GM21737 (cell line): ENCODE results near the gene ASIC2.

Experiments
- ATAC-seq: cut with Tn5 transposase; IDR thresholded peaks from one replicate; pipeline ENCODE4 v1.9.1; 2021; ENCODE audit warnings: mild to moderate bottlenecking, moderate library complexity; ENCODE audit not compliant: unreplicated experiment

Gene ASIC2

DNA sequence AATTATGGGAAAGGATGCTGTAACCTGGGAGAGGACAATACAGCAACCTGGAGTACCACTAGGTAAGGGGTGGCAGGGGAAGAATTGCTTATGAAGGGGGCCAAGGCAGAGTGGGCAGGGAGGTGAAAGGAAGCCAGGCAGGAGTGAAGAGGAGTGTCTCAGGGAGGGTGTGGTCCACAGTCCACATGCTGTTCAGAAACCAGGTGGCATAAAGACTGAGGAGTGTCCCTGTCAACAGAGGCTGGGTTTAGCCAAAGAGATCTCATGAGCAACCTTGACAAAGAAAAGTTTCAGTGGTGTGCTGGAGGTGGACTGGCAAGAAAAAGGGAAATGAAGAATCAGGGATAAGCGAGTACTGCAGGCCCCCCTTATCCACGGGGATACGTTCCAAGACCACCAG, 213.0 kb downstream of the ASIC2 start:
- ATAC-seq: no peak

DNA sequence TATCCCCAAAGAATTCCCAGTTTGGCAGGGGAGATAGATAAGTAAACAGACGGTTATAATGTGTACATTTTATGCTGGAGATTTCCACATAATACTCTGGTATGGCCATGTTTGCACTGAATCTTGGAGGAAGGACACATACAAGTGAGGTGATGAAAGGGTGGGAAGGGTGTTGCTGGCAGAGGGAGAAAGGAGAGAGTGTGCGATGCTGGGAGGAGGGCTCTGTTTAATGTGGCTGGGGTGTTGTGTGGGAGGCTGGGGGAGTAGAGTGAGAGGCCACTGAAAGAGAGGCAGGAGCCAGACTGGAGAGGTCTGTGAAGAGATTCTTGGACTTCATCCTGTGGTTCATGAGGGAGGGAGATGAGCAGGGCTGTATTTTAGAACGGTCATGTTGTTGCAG, 213.9 kb downstream of the ASIC2 start:
- ATAC-seq: no peak

DNA sequence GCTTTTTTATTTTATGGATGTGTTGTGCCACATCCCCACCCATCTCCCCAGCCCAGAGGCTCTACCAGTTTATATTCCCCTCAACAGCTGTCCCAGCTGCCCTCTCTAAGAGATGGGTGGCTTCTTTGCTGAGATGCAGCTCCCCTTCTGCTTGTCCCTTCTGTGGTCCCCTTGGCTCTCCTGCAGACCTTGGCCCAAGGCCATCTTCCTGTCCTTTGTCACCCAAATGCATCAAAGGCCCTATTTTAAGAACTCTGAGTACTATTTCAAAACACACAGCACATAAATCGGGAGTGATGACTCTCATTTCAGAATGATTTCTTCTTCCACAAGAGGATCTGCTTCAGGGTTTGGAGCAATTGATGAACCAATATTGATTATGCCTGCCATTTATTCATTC, 216.1 kb downstream of the ASIC2 start:
- ATAC-seq: no peak

DNA sequence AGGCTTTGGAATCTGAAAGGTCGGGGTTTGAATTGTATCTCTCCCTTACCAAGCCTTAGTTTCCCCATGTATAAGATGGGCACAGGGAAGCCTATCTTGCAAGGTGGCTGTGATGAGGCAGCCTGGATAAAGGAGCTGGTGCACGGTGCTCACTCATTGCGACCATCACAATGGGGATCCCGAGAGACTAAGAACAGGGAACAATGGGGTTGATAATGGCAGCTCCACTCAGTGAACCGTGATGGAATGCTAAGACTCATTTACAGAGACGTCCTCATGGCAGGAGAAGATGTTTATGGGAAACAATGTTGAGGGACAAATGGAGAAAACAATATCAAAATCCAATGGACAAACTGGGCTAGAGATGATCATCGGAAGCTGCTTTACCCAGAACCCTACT, 219.7 kb downstream of the ASIC2 start:
- no peak for ATAC-seq

DNA sequence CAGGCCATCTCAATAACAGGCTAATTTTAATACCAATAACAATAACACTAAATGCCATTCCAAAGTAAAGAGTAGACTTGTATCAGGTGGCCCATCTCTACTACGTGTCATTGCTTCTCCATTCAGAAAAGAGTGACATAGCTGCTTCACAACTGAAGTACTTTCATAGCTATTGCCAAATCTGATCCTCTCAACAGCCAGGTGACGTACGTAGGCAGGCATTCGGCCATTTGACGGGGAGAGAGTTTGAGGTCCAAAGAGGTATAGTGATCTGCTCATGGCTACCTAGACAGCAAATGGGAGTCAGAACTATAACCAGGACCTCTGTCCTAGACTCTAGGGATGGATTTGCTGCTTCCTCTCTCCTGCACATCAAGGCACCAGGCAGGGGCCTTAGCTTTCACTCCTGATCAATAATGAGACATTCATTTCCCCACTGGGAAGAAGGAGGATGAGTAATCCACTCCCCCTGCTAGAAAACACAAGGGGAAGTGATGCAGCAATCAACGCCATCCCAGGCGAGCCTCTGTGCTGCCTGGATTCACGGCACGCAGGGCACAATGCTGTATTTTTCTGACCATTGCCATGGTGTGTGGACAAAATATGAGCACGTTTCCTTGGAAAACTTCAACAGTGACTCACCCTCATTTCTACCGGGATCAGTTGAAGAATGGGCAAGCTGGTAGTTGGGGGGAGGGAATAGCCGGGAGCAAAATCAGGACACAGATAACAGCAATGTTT, 220.5 kb downstream of the ASIC2 start:
- ATAC-seq: no peak

DNA sequence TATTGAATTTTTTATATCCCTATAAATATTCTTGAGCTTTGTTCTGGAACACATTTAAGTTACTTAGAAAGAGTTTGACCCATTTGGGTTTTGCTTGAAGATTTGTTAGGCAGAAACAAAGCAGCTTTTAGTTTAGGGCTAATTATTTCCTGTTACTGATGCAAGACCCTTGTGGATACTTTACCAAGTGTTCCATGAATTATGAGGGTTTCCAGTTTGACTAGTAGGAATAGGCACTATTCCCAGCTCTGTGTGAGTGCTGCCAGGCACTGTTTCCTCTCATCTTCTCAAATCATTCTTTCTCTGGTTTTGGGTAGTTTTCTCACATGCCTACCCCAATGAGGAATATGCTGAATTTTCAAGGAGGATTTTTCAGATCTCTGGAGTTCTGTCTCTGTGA, 221.4 kb downstream of the ASIC2 start:
- no peak for ATAC-seq

DNA sequence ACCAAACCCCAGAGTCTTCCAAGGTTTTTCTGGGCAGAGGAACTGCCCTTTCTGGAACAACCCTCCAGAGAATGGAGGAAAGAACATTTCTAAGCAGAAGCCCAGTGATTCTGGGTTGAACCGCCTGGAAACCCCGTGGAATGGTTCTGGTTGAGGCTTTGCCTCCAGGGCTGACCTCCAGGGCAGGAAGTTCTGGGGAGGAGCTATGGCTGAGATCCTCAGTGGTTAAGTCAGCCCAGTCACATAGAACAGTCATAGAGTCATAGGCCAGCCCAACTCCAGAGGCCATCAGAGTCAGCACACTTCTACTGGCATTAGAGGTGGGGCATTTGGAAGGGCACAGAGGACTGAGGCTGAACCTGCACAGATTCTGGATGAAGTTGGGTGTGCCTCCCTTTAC, 235.5 kb downstream of the ASIC2 start:
- ATAC-seq: no peak

DNA sequence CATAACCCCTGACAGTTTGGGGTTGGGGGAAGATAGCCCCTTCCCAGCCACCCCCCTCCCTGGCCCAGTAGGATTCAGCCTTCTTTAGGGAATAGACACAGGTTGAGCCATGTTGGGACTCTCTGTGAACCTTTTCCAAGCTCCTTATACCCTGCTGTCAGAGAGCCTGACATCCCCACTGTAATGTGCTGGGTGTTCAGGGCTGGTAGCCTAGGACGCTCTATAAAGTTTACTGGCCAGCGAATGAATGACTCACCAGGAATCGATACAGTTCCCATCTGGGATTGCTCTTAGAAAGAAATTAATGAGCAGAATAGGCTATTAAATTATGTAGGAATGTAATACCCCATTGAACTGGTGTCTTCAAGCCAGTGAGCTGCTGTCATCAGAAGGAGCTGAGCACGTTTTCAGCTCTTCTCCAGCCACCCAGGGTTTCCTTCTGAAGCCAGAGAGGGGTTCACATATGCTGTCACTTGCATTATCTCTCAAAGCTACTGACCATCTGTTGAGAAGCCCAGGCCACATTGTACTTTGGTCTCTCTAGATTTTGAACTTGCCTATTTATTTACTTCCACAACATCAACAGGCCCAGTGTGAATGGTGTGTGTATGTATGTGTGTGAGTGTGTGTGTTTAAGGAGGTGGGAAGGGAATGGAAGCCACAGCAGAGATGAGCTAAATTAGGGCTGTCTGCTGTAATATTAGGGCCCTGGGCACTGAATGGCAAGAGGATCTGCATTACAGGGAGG, 236.5 kb downstream of the ASIC2 start:
- no peak for ATAC-seq

DNA sequence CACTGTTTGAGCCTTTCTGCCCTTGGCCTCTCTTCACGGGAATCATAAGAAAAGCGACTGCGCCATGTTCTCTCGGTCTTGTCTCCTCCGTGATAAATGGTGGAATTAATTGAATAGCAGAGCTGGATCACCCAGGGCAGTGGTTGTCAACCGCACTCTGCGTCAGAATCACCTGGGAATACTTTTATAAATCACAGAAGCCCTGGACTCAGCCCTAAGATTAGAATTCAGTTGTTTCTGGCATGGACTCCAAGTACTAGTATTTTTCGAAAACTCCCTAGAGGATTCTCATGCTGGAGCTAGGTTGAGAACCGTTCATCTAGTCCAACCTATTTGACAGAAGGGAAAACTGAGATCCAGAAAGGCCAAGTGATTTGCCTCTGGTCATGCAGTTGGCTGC, 237.3 kb downstream of the ASIC2 start:
- no peak for ATAC-seq

DNA sequence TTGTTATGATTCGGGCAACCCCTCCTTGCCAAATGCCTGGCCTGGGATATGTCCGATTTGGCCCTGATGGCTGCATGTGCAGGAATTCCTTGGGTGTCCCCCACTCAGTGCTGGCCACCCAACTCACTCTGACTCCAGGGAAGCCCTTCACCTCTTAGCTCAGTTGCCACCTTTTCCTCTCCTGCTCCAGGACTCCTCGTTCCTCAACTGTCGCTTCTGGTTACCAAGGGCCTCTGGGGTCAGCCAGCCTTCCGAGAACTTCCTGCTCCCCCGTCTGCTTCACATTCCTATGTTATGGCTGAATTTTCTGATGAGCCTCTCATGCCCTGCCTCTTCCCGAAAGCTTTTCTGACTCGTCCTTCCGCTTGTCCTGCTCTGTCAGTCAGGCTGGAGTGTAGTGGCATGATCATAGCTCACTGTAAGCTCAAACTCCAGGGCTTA, 237.9 kb downstream of the ASIC2 start:
- no peak for ATAC-seq

DNA sequence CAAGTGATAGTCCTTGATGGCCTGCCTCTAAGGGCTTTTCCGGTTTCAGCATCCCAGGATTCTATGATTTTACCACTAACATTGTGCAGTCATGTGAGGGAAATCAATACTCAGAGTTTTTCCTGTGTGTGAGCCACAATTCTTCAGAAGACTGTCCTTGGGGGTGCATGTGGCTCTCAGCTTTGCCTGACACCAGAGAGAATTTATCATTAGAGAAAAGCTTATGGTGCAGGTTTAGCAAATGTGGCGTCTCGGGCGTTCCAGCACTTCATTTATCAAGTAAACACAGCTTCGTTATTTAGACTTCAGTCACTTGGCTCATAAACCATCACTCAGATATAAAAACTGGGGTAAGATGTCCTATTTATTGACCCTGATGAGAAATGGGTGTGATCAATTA, 238.7 kb downstream of the ASIC2 start:
- no peak for ATAC-seq

DNA sequence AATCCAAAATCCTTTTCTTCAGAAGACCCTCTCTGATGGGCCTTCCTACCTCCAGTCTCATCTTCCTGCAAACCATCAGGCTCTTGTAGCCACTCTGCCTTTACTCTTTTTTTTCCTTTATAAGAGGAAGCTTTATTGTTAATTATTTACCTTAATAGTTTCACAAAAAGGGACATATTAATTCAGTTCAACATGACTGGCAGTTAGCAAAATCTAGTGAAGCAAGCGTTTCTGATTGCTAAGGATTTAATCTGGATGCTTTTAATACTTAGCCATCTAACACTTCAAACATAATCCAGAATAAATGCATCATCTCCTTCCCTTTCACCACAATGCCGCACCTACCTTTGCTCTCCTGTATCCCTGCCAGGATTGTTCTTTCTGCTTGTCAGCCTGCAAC, 239.4 kb downstream of the ASIC2 start:
- no peak for ATAC-seq

DNA sequence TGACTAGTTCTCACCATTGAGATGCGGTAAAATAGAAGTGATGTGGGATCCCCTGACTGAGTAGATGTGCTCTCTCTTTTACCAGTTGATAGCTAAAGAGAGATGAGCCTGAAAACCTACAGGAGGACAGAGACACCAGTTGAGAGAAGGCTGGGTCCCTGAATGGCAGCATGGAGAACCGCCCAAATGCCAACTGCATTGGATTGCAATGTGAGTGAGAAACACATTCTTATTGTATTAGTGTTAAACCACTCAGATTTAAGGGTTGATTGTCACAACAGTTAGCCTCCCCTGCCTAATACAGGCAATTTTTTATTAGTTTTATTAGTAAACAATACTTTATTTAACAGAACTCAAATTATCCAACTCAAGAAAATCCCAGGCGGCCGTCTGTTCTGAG, 240.2 kb downstream of the ASIC2 start:
- ATAC-seq: no peak

DNA sequence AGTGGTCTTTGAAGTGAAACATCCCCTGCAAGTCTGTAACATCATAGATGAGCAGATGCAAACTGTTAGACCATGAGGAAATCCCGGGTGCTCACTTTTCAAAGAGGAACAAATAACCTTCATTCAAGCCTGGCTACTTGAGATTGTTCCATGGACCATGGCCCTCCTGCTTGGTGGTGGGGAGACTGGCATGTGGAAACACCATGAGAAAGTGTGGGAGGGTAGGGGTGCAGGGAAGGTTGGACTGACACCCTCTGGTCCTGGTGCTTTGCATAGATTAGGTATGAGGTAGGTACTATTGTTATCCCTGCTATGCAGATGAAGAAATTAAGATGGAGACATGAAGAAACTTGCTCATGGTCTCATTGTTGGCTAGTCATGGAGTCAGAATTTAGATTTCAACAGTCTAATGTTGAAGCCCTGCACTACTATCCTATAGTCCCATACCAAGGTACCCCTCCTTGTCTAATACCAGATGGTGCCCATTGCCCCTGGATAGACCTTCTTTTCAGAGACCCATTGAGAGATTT, 242.4 kb downstream of the ASIC2 start:
- no peak for ATAC-seq

DNA sequence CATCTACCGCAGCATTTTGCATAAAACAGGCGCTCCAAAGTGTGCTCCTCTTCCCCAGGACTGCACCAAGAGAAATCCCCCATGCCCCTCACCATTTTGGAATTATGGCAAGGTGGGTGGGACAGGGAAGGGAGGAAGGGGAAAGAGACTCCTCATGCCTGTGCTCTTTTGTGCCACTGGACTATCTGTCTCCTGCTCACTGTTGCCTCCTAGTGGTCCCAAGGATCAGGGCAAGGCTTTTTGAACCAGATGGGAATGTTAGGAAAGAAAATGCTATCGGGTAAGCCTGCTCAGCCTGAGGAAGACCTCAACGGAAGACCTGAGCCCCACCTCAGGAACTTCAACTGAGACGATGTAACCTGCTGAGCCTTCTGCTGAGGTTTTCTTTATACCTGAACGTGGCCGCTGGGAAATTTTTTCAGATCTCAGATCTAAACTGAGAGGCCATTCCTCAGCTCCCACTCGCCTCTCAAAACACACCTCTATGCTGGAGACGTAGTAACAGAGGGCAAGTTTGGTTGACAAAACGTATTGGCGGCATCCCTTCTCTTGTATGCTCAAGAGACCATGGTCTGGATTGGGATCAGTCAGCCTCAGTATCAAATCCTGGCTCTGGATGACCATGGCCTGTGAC, 243.2 kb downstream of the ASIC2 start:
- ATAC-seq: no peak

DNA sequence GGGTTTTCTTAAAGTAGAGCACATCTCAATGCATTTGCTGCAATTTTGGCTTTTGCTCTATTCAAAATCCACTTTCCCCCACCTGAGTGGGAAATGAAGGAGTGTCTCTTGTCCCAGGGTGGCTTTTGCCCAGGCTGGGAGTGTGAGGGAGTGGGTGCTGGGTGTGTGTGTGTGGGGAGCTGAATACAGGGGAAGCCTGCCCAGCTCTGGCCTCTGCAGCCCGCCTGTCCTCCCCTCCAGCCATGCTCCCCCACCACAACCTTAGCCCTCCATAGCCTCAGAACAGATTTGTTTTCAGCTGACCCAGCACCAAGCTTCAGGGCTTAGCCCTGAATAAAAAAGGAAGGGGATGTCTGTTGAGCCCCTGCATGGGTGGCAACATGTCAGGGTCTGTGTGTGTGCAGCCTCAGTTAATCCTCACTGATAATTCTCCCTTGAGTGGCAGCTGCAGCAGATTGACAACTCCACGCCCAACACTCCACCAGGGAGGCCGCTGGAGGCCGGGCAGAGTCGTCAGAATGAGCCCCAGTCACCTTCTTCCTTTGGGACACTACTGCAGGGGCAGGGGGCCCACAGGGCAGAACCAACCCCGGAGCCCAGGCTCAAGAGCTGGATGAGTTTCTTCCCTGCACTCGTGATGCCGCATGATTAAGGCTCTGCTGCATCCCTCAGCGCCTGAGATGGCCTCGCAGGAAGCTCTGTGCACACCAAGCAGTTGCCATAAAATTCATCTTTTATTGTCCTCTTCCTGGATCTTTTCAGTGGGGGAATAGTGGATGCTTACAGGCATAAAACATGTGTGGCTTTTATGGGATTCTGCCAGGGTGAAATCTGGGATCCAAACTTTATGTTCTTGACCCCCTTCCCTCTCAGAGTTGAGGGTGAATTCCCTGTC, 246.5 kb downstream of the ASIC2 start:
- ATAC-seq: no peak

DNA sequence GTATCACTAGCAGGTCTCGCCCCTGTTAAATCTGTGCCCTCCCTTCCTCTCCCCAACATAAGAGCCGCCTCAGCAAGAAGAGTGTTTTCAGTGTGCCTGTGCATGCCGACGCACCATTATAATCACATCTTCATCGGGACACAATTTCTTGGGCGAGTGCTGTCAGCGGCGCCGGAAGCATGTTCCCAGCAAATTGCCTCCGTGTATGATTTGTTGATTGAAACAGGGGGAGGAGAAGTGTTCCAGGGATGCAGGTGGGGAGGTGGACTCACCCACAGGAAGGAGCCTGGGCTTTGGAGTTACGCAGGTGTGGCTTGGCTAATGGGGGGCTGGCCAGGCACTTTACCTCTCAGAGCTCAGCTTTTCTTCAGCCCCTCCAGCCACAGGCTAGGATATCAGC, 247.9 kb downstream of the ASIC2 start:
- ATAC-seq: no peak

DNA sequence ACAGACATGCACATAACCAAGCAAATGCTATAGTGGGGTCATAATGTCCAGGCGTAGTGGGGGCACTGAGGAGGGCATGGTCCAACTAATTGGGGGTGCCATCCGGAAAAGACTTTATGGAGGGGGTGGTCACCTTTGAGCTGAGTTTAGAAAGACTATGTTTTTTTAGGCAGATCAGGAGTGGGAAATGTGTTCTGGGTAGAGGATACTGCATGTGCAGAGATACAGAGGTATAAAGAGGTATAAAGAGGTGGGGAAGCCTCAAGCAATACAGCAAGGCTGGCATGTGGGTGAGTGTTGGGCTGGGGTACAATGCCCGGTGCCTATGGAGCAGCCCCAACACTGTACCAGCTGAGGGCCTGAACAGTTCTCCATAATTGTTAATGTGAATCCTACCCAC, 248.3 kb downstream of the ASIC2 start:
- ATAC-seq: no peak

DNA sequence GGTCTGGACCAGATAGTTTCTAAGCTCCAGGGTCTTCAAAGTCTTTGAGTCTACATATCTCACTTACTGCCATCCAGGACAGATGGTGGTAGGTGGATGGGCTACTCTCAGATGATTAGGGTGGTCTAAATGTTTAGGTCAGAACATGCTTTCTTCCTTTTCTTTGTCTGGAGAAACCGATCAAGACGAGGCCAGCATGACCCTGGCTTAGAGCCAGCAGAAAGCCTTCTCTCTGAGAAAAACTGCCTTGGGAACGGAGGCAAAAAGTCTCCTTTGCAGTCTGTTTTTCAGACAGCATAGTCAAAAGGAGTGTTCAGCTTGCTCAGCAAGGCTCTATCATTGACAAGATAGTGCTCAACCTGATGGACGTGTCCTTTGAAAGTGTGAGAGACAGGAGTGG, 252.6 kb downstream of the ASIC2 start:
- no peak for ATAC-seq

DNA sequence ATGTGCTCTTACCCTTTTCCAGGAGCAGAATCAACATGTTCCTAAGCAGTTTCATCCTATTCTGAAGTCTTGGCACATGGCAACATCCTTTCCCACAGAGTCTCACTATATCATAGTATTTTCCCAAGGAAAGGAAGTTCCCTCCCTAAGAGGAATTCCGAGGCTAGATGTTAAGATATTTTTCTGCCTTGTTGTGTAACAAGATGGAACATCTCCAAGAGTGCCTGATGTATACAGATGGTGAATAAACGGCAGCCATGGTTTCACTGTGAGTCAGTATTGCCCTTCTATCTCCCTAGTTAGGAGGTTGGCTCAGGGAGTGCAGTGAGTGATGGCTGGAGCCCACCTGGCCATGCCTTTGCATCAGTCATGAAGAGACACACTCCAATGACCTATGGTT, 253.2 kb downstream of the ASIC2 start:
- ATAC-seq: no peak

DNA sequence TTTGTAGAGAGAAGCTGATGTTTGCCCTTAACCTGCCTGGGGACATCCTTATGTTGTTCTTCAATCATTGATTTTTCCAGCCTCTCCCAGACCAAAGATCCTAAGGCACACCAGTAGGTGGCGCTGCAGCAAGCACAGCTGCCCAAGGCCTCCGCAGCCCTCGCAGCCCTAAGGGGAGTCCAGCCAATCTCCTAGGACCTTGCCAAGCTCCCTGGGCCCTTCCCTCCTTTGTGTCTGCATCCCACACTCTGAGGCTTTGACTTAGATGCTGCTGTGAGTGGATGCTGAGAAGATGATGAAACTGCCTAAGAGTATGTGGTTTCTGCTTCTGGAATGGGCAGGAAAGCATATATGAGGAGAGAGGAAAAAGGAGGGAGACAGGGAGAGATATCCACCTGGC, 254.4 kb downstream of the ASIC2 start:
- ATAC-seq: no peak
